ENCODE results near the gene CCDC17. TPM values are rescaled to one million over a fixed set of nuclear protein-coding genes. Genes with fewer than 3 reads are reported as not detected.

Gene CCDC17
- total and polyA plus RNA-seq, 2 experiments from 2014 or later, result 0.57 to 2.2 TPM

GRCh38 chr1:45617618-45618017 lies 6.2 kb downstream of the CCDC17 start (continued):
- TF ChIP-seq EZH2phosphoT487 (IDR thresholded peaks at IDR 0.05; ENCODE audit: unreplicated experiment) (no peak), ZNF331 (CRISPR knock-in tag; IDR thresholded peaks at IDR 0.05; ENCODE audit: low read depth) (no peak), REST (IDR thresholded peaks at IDR 0.05; ENCODE audit: unreplicated experiment) (no peak), CTCF (conservative IDR thresholded peaks at IDR 0.05; ENCODE audit: low read depth in 2 of 2) (no peak), POLR2AphosphoS5 (IDR thresholded peaks at IDR 0.05; ENCODE audit: low read depth) (no peak; the same call in 1 of the 2 replicates)

GRCh38 chr1:45615885-45616284 lies 8.0 kb downstream of the CCDC17 start:
- ATAC-seq (no peak), DNase-seq (ENCODE audit: low spot score) (no peak)
- Histone ChIP-seq H3K36me3 (ENCODE audit: insufficient read depth) (peaks cover 65% of the 10 kb centered on the region), H3K9me2 (ENCODE audit: insufficient read depth) (no peaks in the 10 kb centered on the region), H3K4me2 (no peak overlapping the region), H2AFZ (no peak overlapping the region), H3K79me2 (replicated peaks; ENCODE audit: insufficient read depth) (peaks cover 27% of the 10 kb centered on the region), H3K4me3 (no peak overlapping the region), H3K27me3 (ENCODE audit: insufficient read depth) (no peaks in the 10 kb centered on the region), H3K4me1 (ENCODE audit: insufficient read depth) (no peaks in the 10 kb centered on the region), H4K20me1 (replicated peaks; ENCODE audit: insufficient read depth) (peaks cover 71% of the 10 kb centered on the region), H3K27ac (ENCODE audit: low read depth) (peak overlapping the region; percentile 59; the same call in 1 of the 2 replicates), H3F3A (replicated peaks; ENCODE audit: low read depth) (peaks cover 90% of the 10 kb centered on the region)
- peaks cover 78% of the 10 kb centered on the region for H3K36me3 Mint-ChIP-seq (ENCODE audit: low read depth)
- no peak overlapping the region for H3K4me3 Mint-ChIP-seq
- H3K9me3 Mint-ChIP-seq, result no peaks in the 10 kb centered on the region
- no peak overlapping the region for H3K27ac Mint-ChIP-seq
- H3K4me1 Mint-ChIP-seq, result no peaks in the 10 kb centered on the region; the same call in 2 of the 3 replicates
- H3K27me3 Mint-ChIP-seq (ENCODE audit: insufficient read depth, low read depth, poor library complexity), result peaks cover 14% of the 10 kb centered on the region
- TF ChIP-seq ZNF114 (CRISPR knock-in tag; IDR thresholded peaks at IDR 0.05), result no peak
- no peak for TF ChIP-seq POLR2AphosphoS5 (IDR thresholded peaks at IDR 0.05; ENCODE audit: low read depth)
- TF ChIP-seq EZH2 (IDR thresholded peaks at IDR 0.05; ENCODE audit: low read depth, unreplicated experiment), result no peak
- TF ChIP-seq ZNF462 (CRISPR knock-in tag; IDR thresholded peaks at IDR 0.05), result no peak
- TF ChIP-seq STAT1 (IDR thresholded peaks at IDR 0.05; ENCODE audit: unreplicated experiment), result no peak
- no peak for TF ChIP-seq NANOG (IDR thresholded peaks at IDR 0.05; ENCODE audit: borderline replicate concordance)
- TF ChIP-seq ZNF331 (CRISPR knock-in tag; IDR thresholded peaks at IDR 0.05; ENCODE audit: low read depth), result no peak
- TF ChIP-seq REST (IDR thresholded peaks at IDR 0.05; ENCODE audit: unreplicated experiment), result no peak

Measured in GM23338 (cell line).